ENCODE data around the gene PARP14. TPM values are rescaled to one million over a fixed set of nuclear protein-coding genes. Genes with fewer than 3 reads are reported as not detected.

The PARP14 gene
- total RNA-seq, 4 donors from 2014 or later: 6.0 to 12.3 (median 10.5) TPM

DNA sequence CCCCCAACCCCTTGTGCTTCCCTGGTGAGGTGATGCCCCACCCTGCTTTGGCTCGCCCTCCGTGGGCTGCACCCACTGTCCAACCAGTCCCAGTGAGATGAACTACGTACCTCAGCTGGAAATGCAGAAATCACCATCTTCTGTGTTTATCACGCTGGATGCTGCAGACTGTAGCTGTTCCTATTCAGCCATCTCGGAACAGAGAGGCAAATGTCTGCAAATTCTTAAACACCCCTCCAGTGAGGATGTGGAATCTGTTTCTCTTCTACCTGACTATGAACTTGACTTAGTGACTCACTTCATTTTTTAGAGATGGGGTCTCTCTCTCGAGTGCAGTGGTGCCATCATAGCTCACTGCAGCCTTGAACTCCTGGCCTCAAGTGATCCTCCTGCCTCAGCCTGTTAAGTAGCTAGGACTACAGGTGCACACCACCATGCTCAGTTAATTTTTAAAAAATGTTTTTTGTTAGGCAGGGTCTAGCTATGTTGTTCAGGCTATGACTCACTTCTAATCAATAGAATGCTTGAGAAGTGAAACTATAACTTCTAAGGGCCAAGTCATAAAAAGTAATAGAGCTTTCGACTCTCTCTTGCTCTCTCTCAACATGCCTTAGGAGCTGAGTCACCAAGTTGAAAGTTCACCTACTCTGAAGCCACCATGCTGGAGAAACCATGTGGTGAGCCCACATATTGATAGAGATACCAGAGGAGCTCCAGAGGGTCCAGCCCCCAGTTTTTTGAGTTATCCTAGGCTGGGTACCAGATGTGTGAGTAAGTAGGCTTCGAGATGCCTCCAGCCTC lies 11.5 kb upstream of the PARP14 start:
- no peak for TF ChIP-seq POLR2A (IDR thresholded peaks at IDR 0.05)
- TF ChIP-seq, protein P1, sequence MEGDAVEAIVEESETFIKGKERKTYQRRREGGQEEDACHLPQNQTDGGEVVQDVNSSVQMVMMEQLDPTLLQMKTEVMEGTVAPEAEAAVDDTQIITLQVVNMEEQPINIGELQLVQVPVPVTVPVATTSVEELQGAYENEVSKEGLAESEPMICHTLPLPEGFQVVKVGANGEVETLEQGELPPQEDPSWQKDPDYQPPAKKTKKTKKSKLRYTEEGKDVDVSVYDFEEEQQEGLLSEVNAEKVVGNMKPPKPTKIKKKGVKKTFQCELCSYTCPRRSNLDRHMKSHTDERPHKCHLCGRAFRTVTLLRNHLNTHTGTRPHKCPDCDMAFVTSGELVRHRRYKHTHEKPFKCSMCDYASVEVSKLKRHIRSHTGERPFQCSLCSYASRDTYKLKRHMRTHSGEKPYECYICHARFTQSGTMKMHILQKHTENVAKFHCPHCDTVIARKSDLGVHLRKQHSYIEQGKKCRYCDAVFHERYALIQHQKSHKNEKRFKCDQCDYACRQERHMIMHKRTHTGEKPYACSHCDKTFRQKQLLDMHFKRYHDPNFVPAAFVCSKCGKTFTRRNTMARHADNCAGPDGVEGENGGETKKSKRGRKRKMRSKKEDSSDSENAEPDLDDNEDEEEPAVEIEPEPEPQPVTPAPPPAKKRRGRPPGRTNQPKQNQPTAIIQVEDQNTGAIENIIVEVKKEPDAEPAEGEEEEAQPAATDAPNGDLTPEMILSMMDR (IDR thresholded peaks at IDR 0.05 in 4 of 5, conservative IDR thresholded peaks at IDR 0.05 in 1 of 5): no peak
- ATAC-seq (no peak), DNase-seq (no peak)
- no peak overlapping the region for H3K27ac ChIP-seq
- no peaks in the 10 kb centered on the region for H3K9me3 ChIP-seq
- H3K4me3 ChIP-seq: no peak overlapping the region
- no peaks in the 10 kb centered on the region for H3K36me3 ChIP-seq
- in situ Hi-C loops (cut with MboI; ENCODE audit: low sequenced_read_pairs in 4 of 4) (no loop called here), intact Hi-C loops (cut with DNase I; ENCODE audit: low total_unique reads) (no loop called here)
- H3K27me3 ChIP-seq: no peaks in the 10 kb centered on the region
- H3K4me1 ChIP-seq: no peaks in the 10 kb centered on the region

DNA sequence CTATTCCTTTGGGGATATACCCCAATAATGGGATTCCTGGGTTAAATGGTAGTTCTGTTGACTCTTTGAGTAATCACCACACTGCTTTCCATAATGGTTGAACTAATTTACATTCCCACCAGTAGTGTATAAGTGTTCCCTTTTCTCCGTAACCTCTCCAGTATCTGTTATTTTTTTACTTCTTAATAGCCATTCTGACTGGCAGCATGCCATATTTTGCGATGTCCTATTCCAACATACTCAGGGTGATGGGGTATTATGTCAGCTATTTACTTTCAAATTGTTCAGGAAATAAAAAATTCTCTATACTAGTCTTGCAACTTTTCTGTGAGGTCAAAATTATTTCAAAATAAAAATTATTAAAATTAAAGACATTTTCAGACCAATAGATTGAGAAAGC lies 9.1 kb upstream of the PARP14 start:
- ATAC-seq: no peak
- in situ Hi-C loops (cut with MboI; ENCODE audit: low sequenced_read_pairs in 4 of 4): loop anchor here in 1 of 4 donors (10.0 kb wide), 2 partner anchors 277 to 1127 kb away; partner anchors contain the start of gene POLQ
- intact Hi-C loops (cut with DNase I; ENCODE audit: low total_unique reads): no loop called here
- no peak for TF ChIP-seq POLR2A (IDR thresholded peaks at IDR 0.05)
- TF ChIP-seq, protein P1 (IDR thresholded peaks at IDR 0.05 in 4 of 5, conservative IDR thresholded peaks at IDR 0.05 in 1 of 5): no peak
- no peaks in the 10 kb centered on the region for H3K36me3 ChIP-seq
- no peak for DNase-seq
- H3K4me1 ChIP-seq: no peaks in the 10 kb centered on the region
- H3K9me3 ChIP-seq: no peaks in the 10 kb centered on the region
- no peak overlapping the region for H3K27ac ChIP-seq
- H3K4me3 ChIP-seq: no peak overlapping the region
- H3K27me3 ChIP-seq: no peaks in the 10 kb centered on the region

DNA sequence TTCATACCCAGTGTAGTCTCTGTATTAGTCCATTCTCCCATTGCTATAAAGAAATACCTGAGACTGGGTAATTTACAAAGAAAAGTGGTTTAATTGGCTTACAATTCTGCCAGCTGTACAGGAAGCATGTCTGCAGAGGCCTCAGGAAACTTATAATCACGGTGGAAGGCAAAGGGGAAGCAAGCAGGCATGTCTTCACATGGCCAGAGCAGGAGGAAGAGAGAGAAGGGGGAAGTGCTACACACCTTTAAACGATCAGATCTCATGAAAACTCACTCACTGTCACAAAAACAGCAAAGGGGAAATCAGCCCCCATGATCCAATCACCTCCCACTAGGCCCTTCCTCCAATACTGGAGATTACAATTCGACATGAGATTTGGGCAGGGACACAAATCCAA lies 6.3 kb upstream of the PARP14 start:
- H3K36me3 ChIP-seq: no peaks in the 10 kb centered on the region
- in situ Hi-C loops (cut with MboI; ENCODE audit: low sequenced_read_pairs in 4 of 4): loop anchor here in 1 of 4 donors (10.0 kb wide), 2 partner anchors 280 to 1130 kb away; partner anchors contain the start of gene POLQ
- intact Hi-C loops (cut with DNase I; ENCODE audit: low total_unique reads): no loop called here
- no peak for ATAC-seq
- H3K27ac ChIP-seq: no peak overlapping the region
- DNase-seq: no peak
- H3K4me1 ChIP-seq: peaks cover 1 to 3% of the 10 kb centered on the region in 2 donors
- TF ChIP-seq POLR2A (IDR thresholded peaks at IDR 0.05): no peak
- TF ChIP-seq, protein P1 (IDR thresholded peaks at IDR 0.05 in 4 of 5, conservative IDR thresholded peaks at IDR 0.05 in 1 of 5): no peak
- H3K4me3 ChIP-seq: no peak overlapping the region
- no peaks in the 10 kb centered on the region for H3K9me3 ChIP-seq
- no peaks in the 10 kb centered on the region for H3K27me3 ChIP-seq

DNA sequence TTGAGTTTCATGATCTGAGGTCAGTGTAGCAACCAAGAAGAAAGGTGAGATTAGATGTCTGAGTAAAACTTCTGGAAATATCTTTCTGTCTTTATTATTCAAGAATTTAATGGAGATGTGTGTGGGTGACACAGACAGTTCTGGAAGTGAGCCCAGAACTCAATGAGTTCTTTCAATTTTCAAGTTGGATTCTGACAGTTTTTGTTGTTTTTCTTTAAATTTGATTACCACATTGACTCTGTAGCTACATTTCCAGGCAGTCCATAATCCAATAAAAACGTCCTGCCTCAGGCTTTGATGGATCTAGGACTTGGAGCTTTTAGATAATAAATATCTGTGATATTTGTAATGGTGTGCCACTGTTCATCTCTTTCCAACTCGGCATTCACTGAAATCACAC lies 3.9 kb upstream of the PARP14 start:
- no peaks in the 10 kb centered on the region for H3K36me3 ChIP-seq
- peaks cover 12 to 18% of the 10 kb centered on the region in 2 donors for H3K4me1 ChIP-seq
- H3K9me3 ChIP-seq: no peaks in the 10 kb centered on the region
- in situ Hi-C loops (cut with MboI; ENCODE audit: low sequenced_read_pairs in 4 of 4) (loop anchor here (5.0 to 25.0 kb wide), 6 partner anchors 114 to 1139 kb away; partner anchors contain the start of genes POLQ (in 2 of the 4), DTX3L (in 1 of the 4) and PARP9 (in 1 of the 4)), intact Hi-C loops (cut with DNase I; ENCODE audit: low total_unique reads) (loop anchor here (5.0 kb wide), 1 partner anchor 219 kb away; no protein-coding TSS in a partner anchor)
- H3K27me3 ChIP-seq: no peaks in the 10 kb centered on the region
- DNase-seq (no peak), ATAC-seq (no peak)
- TF ChIP-seq, protein P1 (IDR thresholded peaks at IDR 0.05 in 4 of 5, conservative IDR thresholded peaks at IDR 0.05 in 1 of 5): no peak
- TF ChIP-seq POLR2A (IDR thresholded peaks at IDR 0.05): no peak
- no peak overlapping the region for H3K27ac ChIP-seq
- no peak overlapping the region for H3K4me3 ChIP-seq
